HepG2 (cell line): Measurements from ENCODE around the gene TP53TG5. TPM values are rescaled to one million over a fixed set of nuclear protein-coding genes. Genes with fewer than 3 reads are reported as not detected.

Source experiments
- CSRNP1 ChIP-seq: sonication (generic); formaldehyde crosslinking; IDR thresholded peaks from 2 replicates; pipeline ENCODE4 v1.8.1; 2023; ENCODE audit warnings: mild to moderate bottlenecking, missing genetic modification reagents
- ISX ChIP-seq: sonication (generic); formaldehyde crosslinking; conservative IDR thresholded peaks from 2 replicates; pipeline ENCODE4 v1.5.0; 2020; ENCODE audit warnings: missing genetic modification reagents
- JUNB ChIP-seq: sonication (generic); formaldehyde crosslinking; IDR thresholded peaks from 2 replicates; pipeline ENCODE4 v1.8.0; 2022; ENCODE audit warnings: missing genetic modification reagents, mild to moderate bottlenecking, borderline replicate concordance
- KIAA2018 ChIP-seq: sonication (generic); formaldehyde crosslinking; IDR thresholded peaks from 2 replicates; pipeline ENCODE4 v1.5.0; 2020; ENCODE audit warnings: mild to moderate bottlenecking, missing genetic modification reagents, borderline replicate concordance
- MAFK ChIP-seq, 2 experiments: IDR thresholded peaks in 1 of 2; conservative IDR thresholded peaks in 1 of 2; 2 replicates each; pipeline ENCODE4 v1.6.1; 2011; ENCODE audit warnings: improper control_type of control experiment in 2 of 2, low read length in 2 of 2
- NCOA1 ChIP-seq: sonication (generic); formaldehyde crosslinking; IDR thresholded peaks from 2 replicates; pipeline ENCODE4 v1.9.0; 2021; ENCODE audit warnings: missing genetic modification reagents
- NPAS2 ChIP-seq: sonication (generic); formaldehyde crosslinking; IDR thresholded peaks from 2 replicates; pipeline ENCODE4 v1.8.0; 2022; ENCODE audit warnings: mild to moderate bottlenecking, missing genetic modification reagents, borderline replicate concordance
- ZIK1 ChIP-seq: sonication (generic); formaldehyde crosslinking; IDR thresholded peaks from 2 replicates; pipeline ENCODE4 v1.5.0; 2020; ENCODE audit warnings: mild to moderate bottlenecking, low read depth, missing genetic modification reagents, borderline replicate concordance
- ZNF720 ChIP-seq: sonication (generic); formaldehyde crosslinking; IDR thresholded peaks from 2 replicates; pipeline ENCODE4 v1.4.0; 2020; ENCODE audit warnings: missing genetic modification reagents
- polyA plus RNA-seq, 8 experiments: library from polyadenylated mRNA; depleted of rRNA in 3 of 8; stranded (reverse) in 7 of 8; unstranded in 1 of 8; fragments of >200 nt; fragmentation: Illumina TruSeq in 4 of 8; extraction: Trizol in 4 of 8; gene quantifications; 2 replicates each; pipeline versions ENCODE4 v1.2.1 to v1.2.3, GENCODE V29; 2011 to 2016; ENCODE audit warnings: low read depth in 4 of 8, missing spikeins in 1 of 8, mixed read lengths in 1 of 8; ENCODE audit not compliant: insufficient read depth in 1 of 8
- total RNA-seq, 5 experiments: library from RNA; depleted of rRNA; stranded (reverse); fragments of >200 nt; fragmentation: Illumina TruSeq; extraction: Trizol; gene quantifications; 2 replicates each; pipeline ENCODE4 v1.2.3, GENCODE V29; 2016; ENCODE audit warnings: low read depth in 1 of 5
- TF ChIP-seq, protein P1 (sequence below): sonication (generic); formaldehyde crosslinking; IDR thresholded peaks from 2 replicates; pipeline ENCODE4 v1.8.0; 2022; ENCODE audit warnings: mild to moderate bottlenecking, missing genetic modification reagents, moderate library complexity
- TF ChIP-seq, protein P2 (sequence below): sonication (generic); formaldehyde crosslinking; IDR thresholded peaks from 2 replicates; pipeline ENCODE4 v1.5.0; 2020; ENCODE audit warnings: missing genetic modification reagents, mild to moderate bottlenecking, borderline replicate concordance
- TF ChIP-seq, protein P3 (sequence below): sonication (generic); formaldehyde crosslinking; IDR thresholded peaks from 2 replicates; pipeline ENCODE4 v1.4.0; 2020; ENCODE audit warnings: missing genetic modification reagents

The TP53TG5 gene
- total and polyA plus RNA-seq, 2 of the 13 experiments (the other 11 are each of a cell fraction or from before 2014, with no cell fraction given), result 0.11 TPM; not detected in 1

GRCh38 chr20:45359406-45360148 is 18.5 kb downstream of the TP53TG5 start (continued):
- TF ChIP-seq JUNB (CRISPR knock-in tag), result no peak; the same call in 1 of the 2 replicates
- TF ChIP-seq, protein P1, sequence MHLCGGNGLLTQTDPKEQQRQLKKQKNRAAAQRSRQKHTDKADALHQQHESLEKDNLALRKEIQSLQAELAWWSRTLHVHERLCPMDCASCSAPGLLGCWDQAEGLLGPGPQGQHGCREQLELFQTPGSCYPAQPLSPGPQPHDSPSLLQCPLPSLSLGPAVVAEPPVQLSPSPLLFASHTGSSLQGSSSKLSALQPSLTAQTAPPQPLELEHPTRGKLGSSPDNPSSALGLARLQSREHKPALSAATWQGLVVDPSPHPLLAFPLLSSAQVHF (CRISPR knock-in tag), result no peak
- TF ChIP-seq ISX (CRISPR knock-in tag), result no peak
- TF ChIP-seq ZNF720, result no peak
- no peak for TF ChIP-seq CSRNP1 (CRISPR knock-in tag)
- no peak for TF ChIP-seq KIAA2018 (CRISPR knock-in tag)
- 0 out of 4 replicates have a peak, but pooled peaks of 1 of the 2 experiments have one; percentile 10 for TF ChIP-seq MAFK (conservative IDR thresholded peaks at IDR 0.05 in 1 of 2, IDR thresholded peaks at IDR 0.05 in 1 of 2; ENCODE audit: low read length in 2 of 2)
- no peak for TF ChIP-seq NPAS2
- TF ChIP-seq NCOA1, result no peak
- TF ChIP-seq, protein P2, sequence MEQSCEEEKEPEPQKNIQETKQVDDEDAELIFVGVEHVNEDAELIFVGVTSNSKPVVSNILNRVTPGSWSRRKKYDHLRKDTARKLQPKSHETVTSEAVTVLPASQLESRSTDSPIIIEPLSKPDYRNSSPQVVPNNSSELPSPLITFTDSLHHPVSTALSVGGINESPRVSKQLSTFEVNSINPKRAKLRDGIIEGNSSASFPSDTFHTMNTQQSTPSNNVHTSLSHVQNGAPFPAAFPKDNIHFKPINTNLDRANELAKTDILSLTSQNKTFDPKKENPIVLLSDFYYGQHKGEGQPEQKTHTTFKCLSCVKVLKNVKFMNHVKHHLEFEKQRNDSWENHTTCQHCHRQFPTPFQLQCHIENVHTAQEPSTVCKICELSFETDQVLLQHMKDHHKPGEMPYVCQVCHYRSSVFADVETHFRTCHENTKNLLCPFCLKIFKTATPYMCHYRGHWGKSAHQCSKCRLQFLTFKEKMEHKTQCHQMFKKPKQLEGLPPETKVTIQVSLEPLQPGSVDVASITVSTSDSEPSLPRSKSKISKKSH, result no peak
- TF ChIP-seq, protein P3, sequence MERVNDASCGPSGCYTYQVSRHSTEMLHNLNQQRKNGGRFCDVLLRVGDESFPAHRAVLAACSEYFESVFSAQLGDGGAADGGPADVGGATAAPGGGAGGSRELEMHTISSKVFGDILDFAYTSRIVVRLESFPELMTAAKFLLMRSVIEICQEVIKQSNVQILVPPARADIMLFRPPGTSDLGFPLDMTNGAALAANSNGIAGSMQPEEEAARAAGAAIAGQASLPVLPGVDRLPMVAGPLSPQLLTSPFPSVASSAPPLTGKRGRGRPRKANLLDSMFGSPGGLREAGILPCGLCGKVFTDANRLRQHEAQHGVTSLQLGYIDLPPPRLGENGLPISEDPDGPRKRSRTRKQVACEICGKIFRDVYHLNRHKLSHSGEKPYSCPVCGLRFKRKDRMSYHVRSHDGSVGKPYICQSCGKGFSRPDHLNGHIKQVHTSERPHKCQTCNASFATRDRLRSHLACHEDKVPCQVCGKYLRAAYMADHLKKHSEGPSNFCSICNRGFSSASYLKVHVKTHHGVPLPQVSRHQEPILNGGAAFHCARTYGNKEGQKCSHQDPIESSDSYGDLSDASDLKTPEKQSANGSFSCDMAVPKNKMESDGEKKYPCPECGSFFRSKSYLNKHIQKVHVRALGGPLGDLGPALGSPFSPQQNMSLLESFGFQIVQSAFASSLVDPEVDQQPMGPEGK (CRISPR knock-in tag), result no peak
- no peak for TF ChIP-seq ZIK1
